ENCODE data around the gene PGAM1.

DNA sequence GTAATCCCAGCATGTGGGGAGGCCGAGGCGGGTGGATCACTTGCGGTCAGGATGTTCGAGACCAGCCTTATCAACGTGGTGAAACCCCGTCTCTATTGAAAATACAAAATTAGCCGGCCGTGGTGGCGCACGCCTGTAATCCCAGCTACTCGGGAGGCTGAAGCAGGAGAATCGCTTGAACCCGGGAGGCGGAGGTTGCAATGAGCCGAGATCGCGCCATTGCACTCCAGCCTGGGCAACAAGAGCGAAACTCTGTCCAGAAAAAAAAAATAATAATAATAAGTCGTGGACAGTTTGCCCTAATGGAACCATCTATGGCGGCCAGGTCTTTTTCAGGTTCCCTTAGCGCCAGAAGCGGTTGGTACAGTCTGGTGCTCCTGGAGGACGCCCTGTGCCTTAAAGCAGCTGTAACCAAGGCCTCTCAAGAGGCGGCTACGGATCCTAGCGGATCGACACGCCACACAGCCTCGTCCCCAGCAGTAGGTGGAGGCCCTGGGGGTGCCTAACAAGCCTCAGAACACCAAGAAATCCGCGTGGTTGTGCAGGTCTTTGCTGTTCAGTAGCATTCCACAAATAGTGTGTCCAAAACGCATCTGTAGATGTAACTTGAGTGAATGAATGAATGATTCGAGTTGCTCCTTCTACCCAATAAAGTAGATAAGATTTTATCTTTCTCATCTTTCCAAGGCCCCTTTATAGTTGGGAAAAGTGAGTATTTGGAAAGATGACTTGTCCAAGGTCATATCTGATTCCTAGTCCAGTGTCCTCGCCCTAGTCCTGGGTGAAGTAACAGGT is 982 bp downstream of the PGAM1 start:
- TF ChIP-seq POLR2A (IDR thresholded peaks at IDR 0.05), result no peak
- TF ChIP-seq, protein P1, sequence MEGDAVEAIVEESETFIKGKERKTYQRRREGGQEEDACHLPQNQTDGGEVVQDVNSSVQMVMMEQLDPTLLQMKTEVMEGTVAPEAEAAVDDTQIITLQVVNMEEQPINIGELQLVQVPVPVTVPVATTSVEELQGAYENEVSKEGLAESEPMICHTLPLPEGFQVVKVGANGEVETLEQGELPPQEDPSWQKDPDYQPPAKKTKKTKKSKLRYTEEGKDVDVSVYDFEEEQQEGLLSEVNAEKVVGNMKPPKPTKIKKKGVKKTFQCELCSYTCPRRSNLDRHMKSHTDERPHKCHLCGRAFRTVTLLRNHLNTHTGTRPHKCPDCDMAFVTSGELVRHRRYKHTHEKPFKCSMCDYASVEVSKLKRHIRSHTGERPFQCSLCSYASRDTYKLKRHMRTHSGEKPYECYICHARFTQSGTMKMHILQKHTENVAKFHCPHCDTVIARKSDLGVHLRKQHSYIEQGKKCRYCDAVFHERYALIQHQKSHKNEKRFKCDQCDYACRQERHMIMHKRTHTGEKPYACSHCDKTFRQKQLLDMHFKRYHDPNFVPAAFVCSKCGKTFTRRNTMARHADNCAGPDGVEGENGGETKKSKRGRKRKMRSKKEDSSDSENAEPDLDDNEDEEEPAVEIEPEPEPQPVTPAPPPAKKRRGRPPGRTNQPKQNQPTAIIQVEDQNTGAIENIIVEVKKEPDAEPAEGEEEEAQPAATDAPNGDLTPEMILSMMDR (IDR thresholded peaks at IDR 0.05), result no peak
